ENCODE measurements around the gene RHBDF2.
A peak's percentile ranks its signal among the peaks of the same experiment; 100 is the strongest.

Gene RHBDF2

DNA sequence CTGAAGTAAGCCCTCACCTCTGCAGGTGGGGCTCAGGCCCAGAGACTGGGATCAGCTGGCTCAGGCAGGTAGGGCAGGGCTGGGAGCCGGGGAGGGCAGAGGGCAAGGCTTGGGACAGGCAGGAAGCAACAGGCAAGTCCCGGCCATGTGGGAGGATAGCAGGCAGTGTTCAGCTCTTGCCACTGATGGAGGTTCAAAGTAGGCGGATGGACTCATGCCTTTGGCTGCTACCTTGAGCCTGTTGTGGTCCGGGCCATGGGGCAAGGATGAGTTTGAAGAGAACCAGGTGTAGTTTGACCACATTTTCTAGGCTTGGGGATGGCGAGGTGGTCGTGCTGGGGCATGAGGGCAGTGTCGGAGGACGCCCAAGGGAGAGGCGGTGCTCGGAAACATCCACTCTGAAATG is 41.3 kb upstream of the RHBDF2 start:
- DNase-seq (ENCODE audit: low read depth): no peak
- TF ChIP-seq, protein P1, sequence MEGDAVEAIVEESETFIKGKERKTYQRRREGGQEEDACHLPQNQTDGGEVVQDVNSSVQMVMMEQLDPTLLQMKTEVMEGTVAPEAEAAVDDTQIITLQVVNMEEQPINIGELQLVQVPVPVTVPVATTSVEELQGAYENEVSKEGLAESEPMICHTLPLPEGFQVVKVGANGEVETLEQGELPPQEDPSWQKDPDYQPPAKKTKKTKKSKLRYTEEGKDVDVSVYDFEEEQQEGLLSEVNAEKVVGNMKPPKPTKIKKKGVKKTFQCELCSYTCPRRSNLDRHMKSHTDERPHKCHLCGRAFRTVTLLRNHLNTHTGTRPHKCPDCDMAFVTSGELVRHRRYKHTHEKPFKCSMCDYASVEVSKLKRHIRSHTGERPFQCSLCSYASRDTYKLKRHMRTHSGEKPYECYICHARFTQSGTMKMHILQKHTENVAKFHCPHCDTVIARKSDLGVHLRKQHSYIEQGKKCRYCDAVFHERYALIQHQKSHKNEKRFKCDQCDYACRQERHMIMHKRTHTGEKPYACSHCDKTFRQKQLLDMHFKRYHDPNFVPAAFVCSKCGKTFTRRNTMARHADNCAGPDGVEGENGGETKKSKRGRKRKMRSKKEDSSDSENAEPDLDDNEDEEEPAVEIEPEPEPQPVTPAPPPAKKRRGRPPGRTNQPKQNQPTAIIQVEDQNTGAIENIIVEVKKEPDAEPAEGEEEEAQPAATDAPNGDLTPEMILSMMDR (IDR thresholded peaks at IDR 0.05; ENCODE audit: low read depth, low read length, missing control alignments): no peak
- in situ Hi-C loops (cut with HindIII; ENCODE audit: low sequenced_read_pairs): no loop called here
- H3K4me3 ChIP-seq (ENCODE audit: low read depth, low read length): no peak overlapping the region

DNA sequence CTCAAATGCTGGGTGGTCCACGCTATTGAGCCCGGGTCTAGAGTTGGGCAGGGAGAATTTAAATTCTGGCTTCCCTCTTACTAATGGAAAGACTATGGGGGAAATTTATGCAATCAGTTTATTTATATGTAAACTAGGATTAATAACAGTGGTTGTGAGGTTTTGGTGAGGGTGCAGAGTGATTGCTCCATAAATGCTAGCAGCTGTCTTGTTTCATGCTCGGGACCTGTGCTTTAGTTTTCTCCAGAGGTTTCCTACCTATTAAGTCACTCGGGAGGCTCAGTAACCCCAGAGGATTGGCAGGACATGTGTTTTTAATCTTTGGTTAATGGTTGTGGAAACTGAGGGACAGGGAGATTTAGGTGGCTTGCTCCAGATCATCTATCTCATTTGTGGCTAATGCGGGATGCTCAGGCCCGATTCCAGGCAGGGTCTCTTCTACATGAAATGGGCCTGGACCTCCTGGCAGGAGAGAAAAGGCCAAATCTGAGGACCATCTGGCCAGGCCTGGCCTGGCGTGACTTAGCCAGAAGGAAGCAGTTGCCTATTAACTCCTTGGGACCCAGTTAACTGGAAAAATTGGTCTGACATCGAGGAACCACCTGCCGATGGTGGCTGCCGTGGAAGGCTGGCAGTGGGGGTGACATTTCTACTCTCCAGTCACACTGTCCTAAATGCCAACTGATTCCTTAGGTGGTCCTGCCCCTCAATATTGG is 40.7 kb upstream of the RHBDF2 start:
- in situ Hi-C loops (cut with HindIII; ENCODE audit: low sequenced_read_pairs): no loop called here
- DNase-seq (ENCODE audit: low read depth): no peak
- H3K4me3 ChIP-seq (ENCODE audit: low read depth, low read length): no peak overlapping the region
- TF ChIP-seq, protein P1 (IDR thresholded peaks at IDR 0.05; ENCODE audit: low read depth, low read length, missing control alignments): no peak

DNA sequence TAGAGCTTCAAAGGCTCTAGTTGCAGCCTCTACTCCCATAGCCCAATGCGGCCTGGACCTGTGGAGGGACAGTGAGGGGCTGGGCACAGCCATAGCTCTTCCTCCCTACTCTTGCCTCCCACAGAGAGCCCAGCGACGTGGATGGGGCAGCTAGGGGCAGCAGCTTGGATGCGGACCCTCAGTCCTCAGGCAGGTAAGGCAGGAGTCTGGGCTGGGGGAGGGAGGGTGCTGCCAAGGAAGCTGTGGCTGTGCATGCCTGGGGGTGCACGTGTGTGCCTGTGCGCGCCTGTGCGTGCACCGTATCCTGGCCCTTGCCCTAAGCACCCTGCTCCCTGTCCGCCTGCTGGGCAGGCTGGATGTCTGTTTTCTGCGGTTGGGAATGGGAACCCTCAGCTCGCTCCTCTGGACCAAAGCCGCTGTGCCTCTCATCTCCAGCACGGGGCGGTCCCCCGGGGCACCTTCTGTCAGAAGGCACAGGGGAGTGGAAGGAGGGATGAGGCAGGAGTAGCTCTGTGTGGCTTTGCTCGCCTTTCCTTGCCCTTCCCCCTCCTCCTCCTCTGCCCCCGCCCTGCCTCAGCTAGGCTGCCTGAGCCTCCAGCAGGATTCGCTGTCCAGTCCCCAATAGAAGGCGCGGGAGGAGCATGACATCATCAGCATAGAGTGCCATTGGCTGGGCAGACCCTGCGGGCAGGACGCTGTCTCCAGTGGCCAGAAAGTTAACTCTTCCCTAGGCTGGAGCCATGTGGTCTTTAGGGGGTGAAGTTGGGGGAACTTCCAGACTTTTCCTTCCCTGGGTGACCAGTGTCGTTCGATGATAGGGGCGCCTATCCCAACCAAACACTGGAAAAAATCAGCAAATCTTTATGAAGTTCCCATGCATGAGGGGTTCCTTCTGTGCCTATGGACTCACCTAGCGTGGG is 39.4 kb upstream of the RHBDF2 start:
- in situ Hi-C loops (cut with HindIII; ENCODE audit: low sequenced_read_pairs): no loop called here
- TF ChIP-seq, protein P1 (IDR thresholded peaks at IDR 0.05; ENCODE audit: low read depth, low read length, missing control alignments): no peak
- DNase-seq (ENCODE audit: low read depth): peak; percentile 83
- H3K4me3 ChIP-seq (ENCODE audit: low read depth, low read length): peak overlapping the region; percentile 27

DNA sequence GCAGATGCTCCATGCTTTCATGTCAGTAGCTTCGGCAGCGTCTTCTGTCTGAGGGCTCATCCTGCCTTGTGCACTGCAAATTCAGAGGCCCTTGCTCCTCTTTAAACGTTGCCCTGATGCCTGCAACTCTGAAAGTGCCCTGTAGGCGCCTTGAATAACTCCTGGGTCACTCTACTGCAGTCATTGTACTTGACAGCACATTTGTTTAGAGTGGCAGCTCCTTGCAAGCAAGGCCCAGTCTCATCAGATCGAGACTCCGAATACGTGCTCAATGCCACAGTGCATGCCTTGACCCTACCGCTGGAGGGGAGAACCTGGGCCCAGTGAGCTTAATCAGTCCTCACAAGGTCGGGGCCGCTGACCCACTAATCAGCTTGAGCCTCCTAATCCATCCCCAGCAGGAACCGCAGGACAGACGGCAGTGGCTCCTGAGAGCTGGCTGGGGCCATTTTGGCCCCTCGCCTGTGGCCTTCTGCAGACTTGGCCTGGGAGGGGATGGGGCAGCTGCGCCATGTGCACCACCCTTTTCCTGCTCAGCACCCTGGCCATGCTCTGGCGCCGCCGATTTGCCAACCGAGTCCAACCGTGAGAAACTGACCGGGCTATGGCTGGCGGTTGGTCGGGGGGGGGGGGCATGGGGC is 38.5 kb upstream of the RHBDF2 start, which contains the start of gene PRCD:
Gene PRCD (plus strand): TSS at position 414 of the 641 bp plus-strand sequence. CDS start 98 bp downstream, at position 512.
- peak within 1 kb of the TSS; percentile 27 for H3K4me3 ChIP-seq (ENCODE audit: low read depth, low read length)
- in situ Hi-C loops (cut with HindIII; ENCODE audit: low sequenced_read_pairs): no loop called here
- TF ChIP-seq, protein P1 (IDR thresholded peaks at IDR 0.05; ENCODE audit: low read depth, low read length, missing control alignments): no peak
- DNase-seq (ENCODE audit: low read depth): no peak

DNA sequence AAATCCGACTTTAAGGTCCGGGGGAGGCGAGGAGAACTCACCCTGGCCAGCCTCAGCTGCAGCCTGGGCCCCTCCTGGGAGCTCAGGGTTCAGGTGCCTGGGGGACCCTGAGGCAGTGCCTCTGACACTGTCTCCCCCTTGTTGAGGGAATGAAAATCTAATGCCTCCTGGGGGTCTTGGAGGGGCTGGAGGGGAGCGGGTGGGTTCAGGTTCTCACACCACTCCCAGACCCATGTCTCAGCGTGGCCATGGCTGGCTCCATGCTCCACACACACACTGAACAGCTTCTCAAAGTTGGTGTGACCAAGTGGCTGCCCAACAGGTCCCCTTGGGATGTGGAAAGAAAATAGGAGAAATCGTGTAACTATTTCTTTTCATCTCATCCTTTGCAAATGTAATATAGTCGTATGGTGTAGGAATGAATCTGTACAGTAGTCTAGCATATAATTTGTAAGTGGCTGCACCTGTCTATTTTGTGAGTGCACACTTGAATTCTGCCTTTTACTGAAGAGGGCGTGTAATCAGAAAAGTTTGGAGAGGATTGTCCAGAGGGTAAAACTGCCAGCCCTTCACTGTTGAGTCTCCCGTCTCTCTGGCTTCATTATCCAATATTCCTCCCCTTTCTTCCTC is 37.8 kb upstream of the RHBDF2 start:
- DNase-seq (ENCODE audit: low read depth): no peak
- in situ Hi-C loops (cut with HindIII; ENCODE audit: low sequenced_read_pairs): no loop called here
- H3K4me3 ChIP-seq (ENCODE audit: low read depth, low read length): no peak overlapping the region
- TF ChIP-seq, protein P1 (IDR thresholded peaks at IDR 0.05; ENCODE audit: low read depth, low read length, missing control alignments): no peak
